ENCODE data around the gene SAPCD1.

DNA sequence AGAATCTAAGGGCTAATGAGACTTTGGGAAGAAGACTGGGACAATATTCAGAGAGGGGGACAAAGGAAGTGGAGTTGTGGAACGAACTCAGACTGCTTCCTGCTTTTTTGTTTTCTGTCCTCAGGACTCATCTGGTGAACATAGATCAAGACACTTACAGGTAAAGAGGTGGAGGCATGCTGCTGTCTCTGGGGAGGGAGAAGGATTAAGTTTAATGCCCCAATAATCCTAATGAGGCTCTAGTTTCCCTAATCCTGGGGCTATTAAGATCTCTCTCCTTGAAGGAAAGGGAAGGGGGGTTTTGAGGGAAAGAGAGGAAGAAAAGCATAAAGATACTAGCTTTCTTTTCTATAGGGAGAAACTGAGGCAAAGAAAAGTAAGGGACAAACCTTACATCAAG, 18.0 kb upstream of the SAPCD1 start:
- TF ChIP-seq SP1 (IDR thresholded peaks at IDR 0.05) = no peak
- TF ChIP-seq ZNF384 (IDR thresholded peaks at IDR 0.05) = no peak
- no peak for TF ChIP-seq LEF1 (IDR thresholded peaks at IDR 0.05; ENCODE audit: borderline replicate concordance)
- no peak for TF ChIP-seq TARDBP (IDR thresholded peaks at IDR 0.05)
